Medulla oblongata (tissue), 1 donor: Measurements from ENCODE around the gene KARS1.

Experiments used
- DNase-seq: peaks from one replicate; pipeline ENCODE4 v3.0.0-alpha.2; 2015; ENCODE audit errors: extremely low spot score

KARS1 gene

DNA sequence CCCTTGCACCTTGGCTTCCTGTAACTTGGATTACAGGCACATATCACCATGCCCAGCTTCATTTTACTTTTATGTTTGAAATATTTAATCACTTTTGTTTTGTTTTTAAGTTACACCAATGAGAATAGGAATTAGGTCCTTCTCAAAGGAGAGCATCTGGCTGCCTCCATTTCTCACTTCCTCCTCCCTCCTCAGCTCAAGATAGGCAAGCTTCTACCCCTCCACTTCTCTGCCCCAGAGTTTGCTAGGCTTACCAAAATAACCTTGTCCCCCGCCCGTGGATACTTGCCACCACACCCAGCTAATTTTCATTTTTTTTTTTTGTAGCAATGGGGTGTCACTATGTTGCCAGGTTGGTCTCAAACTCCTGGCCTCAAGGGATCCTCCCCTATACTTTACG, 63.4 kb downstream of the KARS1 start:
- DNase-seq, result no peak

DNA sequence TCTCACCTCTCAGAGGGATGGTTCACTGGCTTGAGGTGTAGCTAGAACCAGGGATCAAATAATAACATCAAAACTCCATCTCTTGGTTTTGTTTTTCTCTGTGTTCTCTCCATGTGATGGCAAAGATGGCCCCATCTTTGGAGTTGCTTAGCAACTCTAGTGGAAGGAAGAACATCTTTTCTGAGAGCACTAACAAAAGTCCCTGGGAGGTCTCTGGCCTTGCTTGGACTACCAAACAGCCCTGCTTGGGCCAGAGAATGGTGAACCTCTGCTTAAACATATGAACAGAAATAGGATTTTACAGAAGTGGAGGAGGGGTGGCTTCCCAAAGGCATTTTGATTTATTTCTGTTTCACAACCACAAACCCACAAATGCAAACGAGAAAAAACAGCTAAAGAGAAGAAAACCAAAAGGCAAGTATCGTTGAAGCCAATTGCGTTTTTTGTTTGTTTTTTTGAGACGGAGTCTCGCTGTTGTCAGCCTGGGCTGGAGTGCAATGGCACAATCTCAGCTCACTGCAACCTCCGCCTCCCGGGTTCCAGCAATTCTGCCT, 68.1 kb downstream of the KARS1 start:
- peak; percentile 33 for DNase-seq

DNA sequence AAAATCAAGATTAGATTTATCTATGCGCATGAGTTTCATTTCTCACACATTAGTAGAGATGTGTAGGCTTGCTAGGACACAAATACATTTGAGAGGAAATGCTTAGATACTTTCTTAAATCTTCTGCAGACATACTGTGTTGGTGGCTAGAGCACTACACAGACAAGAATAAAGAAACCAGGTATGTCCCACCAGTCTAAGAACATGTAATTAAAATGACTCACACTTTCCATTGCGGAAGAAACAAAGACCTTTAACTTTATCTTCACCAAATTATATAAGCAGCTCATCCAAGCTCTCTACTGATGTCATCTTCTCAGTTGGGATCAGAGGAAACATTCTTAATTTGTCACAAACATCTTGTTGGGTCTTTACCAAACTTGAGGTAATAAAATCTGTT, 68.7 kb downstream of the KARS1 start:
- DNase-seq, result no peak

DNA sequence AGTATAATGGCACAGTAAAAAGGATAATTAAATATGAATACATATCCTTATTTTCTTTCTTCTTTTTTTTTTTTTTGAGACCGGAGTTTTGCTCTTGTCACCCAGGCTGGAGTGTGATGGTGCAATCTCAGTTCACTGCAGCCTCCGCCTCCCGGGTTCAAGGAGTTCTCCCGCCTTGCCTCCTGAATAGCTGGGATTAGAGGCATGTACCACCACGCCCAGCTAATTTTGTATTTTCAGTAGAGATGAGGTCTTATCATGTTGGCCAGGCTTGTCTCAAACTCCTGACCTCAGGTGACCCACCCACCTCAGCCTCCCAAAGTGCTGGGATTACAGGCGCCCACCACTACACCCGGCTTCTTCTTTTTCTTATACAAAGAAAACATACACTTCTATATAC, 69.3 kb downstream of the KARS1 start:
- DNase-seq, result no peak
